DMS114 treated with DMSO at 0.1 percent for 48 hours (cell line): ENCODE data around the gene SPX.

Source experiments
- DNase-seq: peaks from one replicate; lab custom pipeline; 2025; ENCODE audit not compliant: unreplicated experiment; lab: John Stamatoyannopoulos, UW

The SPX gene, protein sequence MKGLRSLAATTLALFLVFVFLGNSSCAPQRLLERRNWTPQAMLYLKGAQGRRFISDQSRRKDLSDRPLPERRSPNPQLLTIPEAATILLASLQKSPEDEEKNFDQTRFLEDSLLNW

DNA sequence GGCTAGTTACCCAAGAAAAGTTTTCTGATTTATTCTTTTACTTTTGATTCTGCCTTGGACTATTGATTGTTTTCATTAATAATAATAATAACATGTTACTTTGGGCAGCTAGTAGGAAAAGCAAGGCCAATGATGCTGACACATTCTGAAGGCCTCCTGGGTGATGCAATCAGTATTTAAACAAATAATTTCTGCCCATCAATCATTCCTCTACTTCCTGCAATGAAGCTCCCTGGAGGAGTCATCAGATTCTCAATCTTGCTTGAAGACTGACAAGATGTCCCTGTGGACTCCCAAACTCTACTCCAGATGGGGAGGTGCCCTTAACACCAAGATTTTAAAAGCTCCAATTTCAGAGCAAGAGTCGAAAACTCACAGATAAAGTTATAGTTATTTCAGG, at the start of gene SPX:
SPX (plus strand) TSS at position 244 of the 400 bp plus-strand sequence. CDS start 177 bp downstream, outside the sequence.
- DNase-seq, result no peak

DNA sequence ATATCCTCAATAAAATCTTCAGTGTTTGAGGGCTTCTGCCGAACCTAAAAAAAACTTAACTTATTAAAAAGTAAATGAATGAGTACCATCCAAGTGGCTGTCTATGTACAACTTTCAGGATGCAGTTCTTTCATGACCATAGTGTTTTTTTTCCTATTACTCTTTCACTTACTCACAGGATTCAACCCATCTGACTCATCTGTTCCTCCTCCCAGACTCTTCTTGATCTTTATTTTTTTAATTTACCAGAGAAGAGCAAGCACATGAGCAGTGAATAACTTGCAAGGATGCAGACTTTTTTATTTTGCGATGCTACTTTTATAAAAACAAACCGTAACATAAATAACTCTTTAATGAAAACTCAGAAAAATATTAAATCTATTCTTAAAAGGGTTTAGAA, 49.1 kb upstream of the SPX start:
- DNase-seq, result no peak

DNA sequence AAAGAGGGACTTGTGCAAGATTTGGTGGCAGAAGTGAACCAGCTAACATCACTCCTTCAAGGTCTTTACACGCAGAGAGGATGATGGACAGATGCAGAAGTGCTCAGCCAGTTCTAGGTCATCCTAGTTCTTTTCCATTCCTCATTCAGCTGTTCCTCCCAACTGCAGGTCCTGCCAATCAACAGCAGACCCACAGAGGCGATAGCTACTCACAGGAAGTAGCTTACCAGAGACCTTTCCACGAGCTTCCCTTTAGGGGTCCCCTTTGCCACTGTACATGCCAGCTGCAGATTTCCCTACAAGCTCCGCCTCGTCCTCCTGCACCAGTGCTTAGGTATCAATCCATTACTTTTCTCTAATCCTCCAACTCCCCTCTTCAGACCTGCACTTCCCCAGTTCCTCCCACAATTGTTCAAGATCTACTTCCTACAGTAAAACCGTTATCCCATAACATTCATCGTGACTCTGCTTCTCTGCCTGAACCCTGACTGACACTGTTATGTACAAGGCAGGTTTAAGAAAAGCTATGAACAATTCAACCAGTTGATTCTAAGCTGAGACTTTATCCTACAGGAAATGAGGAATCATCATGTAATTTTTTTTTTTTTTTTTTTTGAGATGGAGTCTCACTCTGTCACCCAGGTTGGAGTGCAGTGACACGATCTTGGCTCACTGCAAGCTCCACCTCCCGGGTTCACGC, 47.2 kb upstream of the SPX start:
- DNase-seq, result no peak

DNA sequence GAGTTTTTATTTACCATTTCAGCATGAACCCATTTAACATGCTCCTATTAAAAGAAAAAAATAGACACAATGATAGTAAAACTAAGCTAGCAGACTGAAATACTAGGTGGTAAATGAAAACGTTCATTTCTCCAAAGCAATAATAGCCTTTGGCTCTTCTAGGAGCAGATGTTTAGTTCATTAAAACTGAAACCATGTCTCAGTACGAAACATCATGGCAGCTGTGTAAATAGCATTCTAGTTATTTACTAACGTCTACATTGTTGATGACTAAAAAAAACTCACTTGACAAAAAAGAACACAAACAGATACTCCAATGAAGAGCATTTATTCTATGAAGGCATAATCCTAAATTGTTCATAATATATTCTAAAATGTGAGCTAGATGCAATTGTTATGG, 42.6 kb upstream of the SPX start:
- no peak for DNase-seq

DNA sequence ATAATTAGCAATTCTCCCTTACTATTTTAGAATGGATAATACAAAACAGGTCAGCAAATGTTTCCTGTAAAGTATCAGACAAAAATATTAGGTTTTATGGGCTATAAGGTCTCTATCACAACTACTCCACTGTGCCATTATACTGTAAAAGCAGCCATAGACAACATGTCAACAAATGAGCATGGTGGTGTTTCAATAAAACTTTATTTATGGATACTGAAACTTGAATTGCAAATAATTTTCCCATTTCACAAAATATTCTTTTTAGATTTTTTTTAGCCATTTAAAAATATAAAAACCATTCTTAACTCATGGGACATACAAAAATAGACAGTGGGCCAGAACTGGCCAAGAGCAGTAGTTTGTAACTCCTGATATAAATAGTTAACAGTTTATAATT, 40.1 kb upstream of the SPX start:
- DNase-seq, result no peak

DNA sequence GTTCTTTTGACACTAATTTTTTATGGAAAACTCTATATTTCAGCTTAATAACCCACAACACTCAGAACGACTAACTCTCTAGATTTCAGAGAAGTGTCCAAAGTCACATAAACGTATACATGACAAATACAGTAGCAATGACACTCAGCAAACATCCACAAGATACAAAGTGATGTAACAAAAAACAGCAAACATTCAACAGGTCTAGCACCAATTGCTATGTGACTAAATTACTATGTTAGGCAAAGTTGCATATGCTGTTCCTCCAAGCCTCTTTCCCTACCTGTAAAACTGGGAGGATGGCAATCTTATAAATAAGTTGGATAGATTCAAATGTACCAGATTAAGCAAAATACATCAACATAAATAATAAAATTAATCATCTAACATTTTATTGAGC, 26.3 kb upstream of the SPX start:
- no peak for DNase-seq

DNA sequence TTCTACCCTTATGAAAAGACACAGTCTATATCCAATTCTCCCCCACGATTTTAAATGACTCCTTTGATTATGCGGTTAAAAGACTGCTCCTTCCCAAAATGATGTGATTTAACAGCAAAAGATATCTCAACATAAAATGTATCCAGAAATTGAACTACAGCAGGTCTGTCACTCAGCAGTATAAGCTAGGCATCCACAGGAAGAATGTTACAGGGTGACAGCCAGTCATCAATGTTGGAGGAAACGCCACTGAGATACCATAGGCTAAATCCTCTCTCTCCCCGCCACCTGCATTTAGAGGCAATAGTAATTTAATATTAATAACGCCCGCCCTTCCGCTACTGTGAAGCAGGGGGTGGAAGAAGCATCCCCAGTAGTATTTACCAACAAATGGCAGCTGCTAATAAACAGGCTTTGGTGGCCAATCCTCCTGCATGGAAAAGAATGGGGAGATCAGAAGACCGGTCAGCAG, 25.3 kb upstream of the SPX start:
- no peak for DNase-seq

DNA sequence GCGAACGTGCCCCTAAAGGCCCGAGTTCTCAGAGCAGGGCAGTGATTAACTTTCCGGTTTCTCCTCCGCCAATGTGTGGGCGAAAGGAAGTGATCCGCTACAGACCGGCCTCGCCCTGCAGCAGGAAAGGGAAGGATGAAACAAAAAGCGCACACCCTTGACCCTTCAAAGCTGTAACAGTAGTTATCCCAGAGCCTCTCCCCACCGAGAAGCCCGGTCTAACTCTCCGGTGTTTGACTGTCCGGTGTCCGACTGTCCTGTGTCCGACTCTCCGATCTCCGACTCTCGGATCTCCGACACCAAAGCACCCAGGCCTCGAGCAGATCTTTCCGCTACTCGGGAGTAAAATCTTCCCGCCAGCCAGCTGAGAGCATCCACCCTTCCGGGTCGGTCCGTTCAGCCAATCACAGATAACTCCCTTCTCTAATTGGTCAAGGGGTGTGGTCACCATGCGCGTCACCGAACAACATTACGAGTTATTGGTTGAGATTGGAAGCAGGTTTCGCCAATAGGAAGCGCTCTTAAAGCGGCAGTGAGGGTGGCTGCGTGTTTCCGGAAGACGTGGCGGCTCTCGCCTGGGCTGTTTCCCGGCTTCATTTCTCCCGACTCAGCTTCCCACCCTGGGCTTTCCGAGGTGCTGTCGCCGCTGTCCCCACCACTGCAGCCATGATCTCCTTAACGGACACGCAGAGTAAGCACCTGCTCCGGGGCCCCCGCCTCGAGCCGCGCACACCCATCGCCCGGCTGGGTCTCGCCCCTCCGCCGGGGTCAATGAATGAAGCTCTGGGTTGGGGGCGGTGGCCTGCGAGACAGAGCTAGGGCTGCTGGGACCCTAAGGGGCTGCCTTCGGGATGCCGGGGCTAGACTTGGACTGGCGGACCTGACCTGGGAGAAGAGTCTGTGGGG, 24.6 kb upstream of the SPX start, which contains the start of the genes GOLT1B and RECQL:
GOLT1B (plus strand) TSS at position 532 of the 906 bp plus-strand sequence; CDS start at position 667, 135 bp downstream.
RECQL (minus strand) TSS at position 378 of the 906 bp plus-strand sequence. CDS start 2,065 bp downstream, outside the sequence.
- DNase-seq, result peak; percentile 99

DNA sequence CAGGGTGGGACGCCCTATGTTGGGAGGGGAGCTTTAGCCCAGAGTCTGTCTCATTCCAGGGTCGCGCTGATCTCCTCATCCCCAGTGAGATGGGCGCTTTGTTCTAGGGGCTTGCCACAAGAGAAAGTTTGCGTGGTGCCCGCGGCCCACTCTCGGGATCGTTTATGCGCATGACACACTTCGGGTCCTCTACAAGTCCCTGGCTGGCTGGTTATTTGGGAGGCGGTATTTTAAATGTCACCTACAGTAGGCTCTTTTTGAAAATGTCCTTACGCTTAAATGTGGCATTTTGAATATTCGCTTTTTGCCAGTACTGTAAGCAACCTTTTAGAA, 24.0 kb upstream of the SPX start:
- DNase-seq, result no peak

DNA sequence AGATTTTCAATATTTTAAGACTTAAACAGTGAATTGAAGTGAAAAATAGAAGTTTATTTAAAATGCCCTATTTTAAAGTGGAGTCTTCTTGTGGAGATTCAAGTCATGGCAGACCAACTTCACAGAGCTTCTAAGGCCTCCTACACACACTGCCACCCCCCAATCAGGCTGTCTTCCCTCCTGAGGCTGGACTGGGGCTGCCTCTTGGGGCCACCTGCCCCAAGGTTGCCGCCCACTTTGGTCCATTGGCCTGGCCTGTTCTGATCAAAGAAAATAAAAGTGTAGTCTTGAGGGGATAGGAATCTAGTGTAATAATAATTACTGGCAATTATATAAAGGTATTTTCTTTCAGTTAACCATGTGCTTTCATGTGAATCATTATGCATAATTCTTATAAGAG, 23.2 kb upstream of the SPX start:
- no peak for DNase-seq

DNA sequence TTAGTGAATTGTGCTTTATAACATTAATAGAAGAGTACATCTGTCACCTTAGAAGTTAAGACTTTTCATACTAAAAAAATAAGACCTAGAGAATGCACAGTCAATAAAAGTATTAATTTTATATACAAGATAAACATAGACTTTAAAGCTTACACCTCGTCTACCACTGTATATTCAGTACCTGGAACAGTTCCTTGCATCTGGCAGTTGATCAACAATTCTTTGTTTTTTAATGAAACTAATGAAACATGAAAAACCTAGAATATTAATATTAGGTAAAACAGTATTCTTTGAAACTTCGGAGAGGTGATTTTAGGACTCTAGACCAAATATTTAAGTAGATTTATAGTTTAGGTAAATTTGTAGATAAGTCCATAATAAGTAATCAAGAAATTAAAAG, 20.2 kb upstream of the SPX start:
- DNase-seq, result no peak

DNA sequence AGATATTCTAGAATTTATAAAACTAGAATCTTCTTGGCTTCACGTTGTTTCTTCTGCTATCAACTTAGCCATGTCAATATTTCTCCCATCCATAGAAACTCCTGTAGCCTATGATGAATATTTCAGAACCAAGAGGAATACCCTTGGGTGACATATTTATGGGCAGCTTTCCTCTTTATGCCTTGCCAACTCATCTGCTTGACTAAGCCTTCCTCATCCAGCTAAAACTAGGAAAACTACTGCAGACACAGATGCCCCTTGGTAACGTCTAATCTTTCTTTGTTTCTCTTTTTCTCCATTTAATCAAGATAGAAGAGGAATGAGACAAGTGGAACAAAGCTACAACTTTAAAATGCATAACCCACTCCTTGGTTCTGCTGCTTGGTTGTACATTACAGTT, 18.2 kb upstream of the SPX start:
- no peak for DNase-seq

DNA sequence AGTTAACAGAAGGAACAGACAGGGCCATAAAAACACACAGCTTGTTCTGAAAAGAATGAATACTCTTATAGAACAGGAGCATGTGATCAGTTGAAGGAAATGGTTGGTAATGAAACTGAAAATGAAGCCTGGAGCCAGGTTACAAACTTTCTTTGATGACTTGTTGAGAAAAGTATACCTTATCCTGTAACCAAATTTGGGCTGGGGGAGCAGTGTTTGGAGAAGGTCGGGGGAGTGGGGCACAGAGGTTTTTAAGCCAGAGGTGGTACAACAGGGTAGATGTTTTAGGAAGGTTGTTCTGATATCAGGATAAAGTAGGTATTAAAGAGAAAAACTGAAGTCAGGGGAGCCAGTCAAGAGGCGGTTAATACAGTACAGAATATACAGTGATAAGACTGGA, 16.3 kb upstream of the SPX start:
- DNase-seq, result no peak

DNA sequence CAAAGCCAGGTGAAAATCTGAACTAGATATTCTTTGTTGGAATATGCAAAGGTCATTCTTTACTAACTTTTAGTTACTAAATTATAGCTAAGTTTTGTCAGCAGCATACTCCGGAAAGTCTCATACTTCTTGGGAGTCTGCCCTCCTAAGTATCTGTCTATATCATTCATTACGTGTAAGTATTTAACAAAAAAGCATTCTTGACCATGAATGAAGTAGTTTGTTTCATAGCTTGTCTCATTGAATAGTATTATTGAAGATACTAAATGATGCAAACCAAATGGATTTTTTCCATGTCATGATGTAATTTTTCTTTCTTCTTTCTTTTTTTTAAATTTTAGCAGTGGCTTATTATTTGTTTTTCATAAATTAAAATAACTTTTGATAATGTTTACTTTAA, 9.8 kb upstream of the SPX start:
- no peak for DNase-seq

DNA sequence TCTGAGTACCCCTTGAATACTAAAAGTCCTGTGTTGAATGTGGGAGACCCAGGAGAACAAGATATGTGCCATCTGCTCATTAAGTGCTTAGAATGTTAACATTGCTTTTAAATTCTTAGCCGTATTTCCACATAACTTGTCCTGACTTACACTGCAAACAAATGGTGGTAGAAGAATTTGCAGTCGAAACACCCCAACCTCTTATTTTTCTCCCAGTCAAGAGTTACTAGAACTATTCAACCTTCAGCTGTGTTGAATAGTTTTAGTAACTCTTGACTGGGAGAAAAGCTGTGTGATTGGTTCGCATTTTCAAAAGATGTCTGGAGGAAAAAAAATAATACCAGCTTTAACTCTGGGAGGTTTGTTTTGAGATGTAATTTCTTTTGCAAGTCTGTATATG, 7.6 kb upstream of the SPX start:
- DNase-seq, result no peak

DNA sequence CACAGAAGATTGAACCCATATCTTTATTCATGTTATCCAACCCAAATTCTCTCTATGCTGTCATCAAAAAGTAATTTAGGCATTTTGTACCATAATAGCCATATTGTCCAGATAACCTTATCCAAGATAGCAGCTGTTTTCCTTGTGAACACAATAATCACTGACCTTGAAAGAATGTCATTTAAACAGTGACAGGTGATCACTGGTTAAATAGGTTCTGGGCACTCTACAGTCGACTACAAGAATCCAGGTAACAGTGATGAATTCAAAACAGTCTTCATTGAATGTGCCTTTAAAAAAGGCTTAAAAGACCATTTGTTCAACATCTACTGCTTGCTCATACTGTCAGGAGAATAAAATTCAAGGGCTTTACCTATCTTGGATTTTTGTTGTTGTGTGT, 4.6 kb upstream of the SPX start:
- DNase-seq, result no peak

DNA sequence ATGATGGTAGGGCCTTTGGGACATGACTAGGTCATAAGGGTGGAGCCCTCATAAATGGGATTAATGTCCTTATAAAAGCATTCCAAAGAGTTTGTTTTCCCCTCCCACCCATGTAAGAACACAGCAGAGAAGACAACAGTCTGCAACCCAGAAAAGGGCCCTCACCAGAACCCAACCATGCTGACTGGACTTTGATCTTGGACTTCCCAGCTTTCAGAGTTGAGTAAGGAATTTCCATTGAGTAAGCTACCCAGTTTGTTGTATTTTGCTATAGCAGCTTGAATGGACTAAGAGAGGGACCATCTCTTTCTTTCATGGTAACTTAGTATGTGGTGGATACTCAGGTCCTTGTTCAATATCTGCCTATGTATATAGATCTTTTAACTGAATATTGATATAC, 2.9 kb upstream of the SPX start:
- no peak for DNase-seq

DNA sequence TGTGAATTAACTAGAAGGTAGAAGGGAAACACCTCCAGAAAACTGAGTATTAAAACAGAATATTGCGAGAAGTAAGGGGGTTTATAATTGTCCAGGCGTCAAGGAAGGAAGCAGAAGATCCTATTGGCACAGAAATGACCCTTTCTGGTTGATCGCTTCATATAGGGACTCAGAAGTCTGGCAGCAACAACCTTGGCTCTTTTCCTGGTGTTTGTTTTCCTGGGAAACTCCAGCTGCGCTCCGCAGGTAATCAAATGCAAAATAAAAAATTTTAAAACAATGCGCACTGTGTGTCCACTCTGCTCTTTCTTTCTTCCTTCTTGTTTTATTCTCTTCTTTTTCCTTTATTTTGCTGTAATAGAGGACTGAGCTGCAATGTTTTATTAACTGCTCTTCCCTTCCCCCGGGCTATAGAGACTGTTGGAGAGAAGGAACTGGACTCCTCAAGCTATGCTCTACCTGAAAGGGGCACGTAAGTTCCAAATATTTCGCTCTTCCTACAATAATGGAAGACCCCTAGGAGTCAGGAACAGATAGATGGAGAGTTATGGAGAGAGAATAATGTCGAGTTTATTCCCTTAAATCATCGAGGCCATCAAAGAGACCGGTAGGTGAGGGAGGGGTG, 737 bp downstream of the SPX start:
- no peak for DNase-seq

DNA sequence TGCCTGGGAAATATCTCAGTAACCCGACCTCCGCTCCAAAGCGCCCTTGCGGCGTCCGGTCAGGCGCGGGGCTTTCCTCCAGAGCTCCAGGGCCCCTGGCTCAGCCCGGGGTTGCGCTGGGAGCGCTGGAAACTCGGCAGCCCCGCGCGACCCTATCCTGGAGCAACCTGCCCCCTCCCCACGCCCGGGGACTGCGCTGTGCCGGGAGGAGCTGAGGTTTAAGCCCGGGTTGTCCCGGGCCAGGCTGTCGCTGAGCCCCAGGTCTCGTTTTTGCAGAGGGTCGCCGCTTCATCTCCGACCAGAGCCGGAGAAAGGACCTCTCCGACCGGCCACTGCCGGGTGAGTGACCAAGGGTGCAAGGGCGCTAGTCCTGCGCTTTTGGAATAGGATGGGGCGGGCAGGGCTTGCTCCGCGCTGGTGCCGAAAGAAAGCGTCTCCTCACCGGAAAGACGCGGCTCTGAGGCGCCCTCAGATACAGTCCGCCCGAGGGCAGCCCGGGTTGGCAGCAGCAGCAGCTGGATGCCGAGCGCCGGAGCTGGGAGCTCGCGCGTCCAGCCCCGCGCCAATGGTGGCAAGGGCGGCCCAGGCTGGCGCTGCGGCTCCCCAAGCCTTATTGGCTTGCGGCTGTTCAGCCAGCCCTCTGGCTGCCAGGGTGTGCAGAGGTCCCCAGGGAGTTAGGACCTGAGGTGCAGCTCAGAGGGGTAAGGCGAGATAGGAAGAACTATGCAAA, 1.5 kb downstream of the SPX start:
- peak; percentile 18 for DNase-seq

DNA sequence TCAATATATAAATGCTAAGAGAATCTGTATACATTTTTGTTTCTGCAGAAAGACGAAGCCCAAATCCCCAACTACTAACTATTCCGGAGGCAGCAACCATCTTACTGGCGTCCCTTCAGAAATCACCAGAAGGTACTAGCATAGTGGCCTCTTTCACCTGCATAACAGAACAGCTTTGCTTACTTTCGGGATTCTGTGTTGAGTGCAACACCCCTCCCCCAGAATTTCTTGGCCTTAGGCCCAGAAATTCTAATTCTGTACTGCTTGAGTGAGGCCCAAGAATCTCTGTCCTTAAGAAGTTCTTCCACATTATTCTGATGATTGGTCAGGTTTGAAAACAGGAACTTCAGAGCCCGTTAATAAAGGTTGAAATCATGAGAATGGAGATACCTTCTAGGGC, 2.9 kb downstream of the SPX start:
- no peak for DNase-seq

DNA sequence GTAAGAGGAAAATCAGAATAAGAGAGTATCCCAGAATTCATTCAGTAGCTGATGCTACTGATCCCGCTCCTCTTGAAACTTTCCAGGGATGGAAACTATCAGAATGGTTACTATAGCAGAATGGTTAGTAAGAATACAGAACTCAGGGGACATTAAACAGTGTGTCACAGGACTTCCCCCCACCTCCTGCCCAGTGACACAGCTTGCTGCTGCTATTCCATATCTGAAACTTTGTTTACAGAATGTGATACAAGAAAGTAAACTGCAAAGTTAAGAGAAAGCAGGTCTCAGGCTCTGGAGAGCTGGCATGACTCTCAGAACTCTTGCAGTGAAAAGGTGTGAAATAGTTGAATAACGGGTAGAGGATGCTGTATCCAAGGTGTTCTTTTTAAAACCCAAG, 3.4 kb downstream of the SPX start:
- DNase-seq, result no peak
